H7 (cell line): Measurements from ENCODE around the gene TANC1. TPM values are rescaled to one million over a fixed set of nuclear protein-coding genes. Genes with fewer than 3 reads are reported as not detected.

Source experiments
- DNase-seq: peaks from one replicate; pipeline ENCODE4 v3.0.0; 2012
- H3K27me3 ChIP-seq: 2 replicates; pipeline ENCODE4 v1.6.0; 2011; ENCODE audit warnings: mild to moderate bottlenecking, low read length; ENCODE audit not compliant: control insufficient read depth, insufficient read depth
- H3K36me3 ChIP-seq: replicated peaks from 2 replicates; pipeline ENCODE4 v1.5.1; 2011; ENCODE audit warnings: low read length; ENCODE audit not compliant: control insufficient read depth, insufficient read depth
- H3K4me3 ChIP-seq: 2 replicates; pipeline ENCODE4 v1.5.1; 2011; ENCODE audit warnings: low read depth, mild to moderate bottlenecking, control low read depth, low read length, moderate library complexity; ENCODE audit not compliant: insufficient read depth
- total RNA-seq: library from RNA; depleted of rRNA; stranded (reverse); fragments of >200 nt; shearing (Covaris generic); gene quantifications from 2 replicates; pipeline ENCODE4 v1.2.3, GENCODE V29; 2014

The TANC1 gene
- total RNA-seq, 1 experiment from 2014 or later: 7.0 TPM

- Histone ChIP-seq H3K36me3 (no peaks in the 10 kb centered on the region), H3K4me3 (no peak overlapping the region), H3K27me3 (no peaks in the 10 kb centered on the region)
- DNase-seq: no peak
These were observed 218.0 kb downstream of the TANC1 start for GRCh38 chr2:159186462-159186861.

- Histone ChIP-seq H3K27me3 (no peaks in the 10 kb centered on the region), H3K36me3 (no peaks in the 10 kb centered on the region), H3K4me3 (no peak overlapping the region)
- no peak for DNase-seq
These were observed 218.7 kb downstream of the TANC1 start for GRCh38 chr2:159187106-159187505.

- H3K36me3 ChIP-seq: no peaks in the 10 kb centered on the region
- H3K27me3 ChIP-seq: no peaks in the 10 kb centered on the region
- H3K4me3 ChIP-seq: no peak overlapping the region
- DNase-seq: no peak
These were observed 220.0 kb downstream of the TANC1 start for GRCh38 chr2:159188449-159188848.

- Histone ChIP-seq H3K4me3 (no peak overlapping the region), H3K36me3 (no peaks in the 10 kb centered on the region; the same call in 1 of the 2 replicates)
- no peak for DNase-seq
These were observed 224.0 kb downstream of the TANC1 start for GRCh38 chr2:159192371-159192918.

GRCh38 chr2:159193791-159194190 lies 225.4 kb downstream of the TANC1 start:
- H3K36me3 ChIP-seq: no peaks in the 10 kb centered on the region; the same call in 1 of the 2 replicates
- no peaks in the 10 kb centered on the region for H3K27me3 ChIP-seq
- DNase-seq: no peak
- H3K4me3 ChIP-seq: no peak overlapping the region

More at GRCh38 chr2:159192371-159192918, 224.0 kb downstream of the TANC1 start:
- H3K27me3 ChIP-seq: no peaks in the 10 kb centered on the region

GRCh38 chr2:159194241-159194640 lies 225.8 kb downstream of the TANC1 start:
- no peak overlapping the region for H3K4me3 ChIP-seq
- no peak for DNase-seq
- no peaks in the 10 kb centered on the region; the same call in 1 of the 2 replicates for H3K36me3 ChIP-seq
- no peaks in the 10 kb centered on the region for H3K27me3 ChIP-seq

GRCh38 chr2:159195697-159196096 lies 227.3 kb downstream of the TANC1 start:
- H3K27me3 ChIP-seq: no peaks in the 10 kb centered on the region
- H3K36me3 ChIP-seq: no peaks in the 10 kb centered on the region; the same call in 1 of the 2 replicates
- H3K4me3 ChIP-seq: no peak overlapping the region
- no peak for DNase-seq

- no peak for DNase-seq
- Histone ChIP-seq H3K36me3 (no peaks in the 10 kb centered on the region; the same call in 1 of the 2 replicates), H3K27me3 (no peaks in the 10 kb centered on the region), H3K4me3 (no peak overlapping the region)
These were observed 228.0 kb downstream of the TANC1 start for GRCh38 chr2:159196393-159196925.

- DNase-seq: no peak
- Histone ChIP-seq H3K36me3 (no peaks in the 10 kb centered on the region; the same call in 1 of the 2 replicates), H3K4me3 (no peak overlapping the region), H3K27me3 (no peaks in the 10 kb centered on the region)
These were observed 230.8 kb downstream of the TANC1 start for GRCh38 chr2:159199236-159199635.

GRCh38 chr2:159199761-159200465 lies 231.5 kb downstream of the TANC1 start:
- no peak for DNase-seq
- no peaks in the 10 kb centered on the region for H3K27me3 ChIP-seq
- H3K4me3 ChIP-seq: no peak overlapping the region
- H3K36me3 ChIP-seq: no peaks in the 10 kb centered on the region; the same call in 1 of the 2 replicates

GRCh38 chr2:159200498-159200897 lies 232.1 kb downstream of the TANC1 start:
- no peak overlapping the region for H3K4me3 ChIP-seq
- DNase-seq: no peak
- no peaks in the 10 kb centered on the region; the same call in 1 of the 2 replicates for H3K36me3 ChIP-seq
- H3K27me3 ChIP-seq: no peaks in the 10 kb centered on the region

GRCh38 chr2:159201360-159202063 lies 233.1 kb downstream of the TANC1 start:
- no peak for DNase-seq
- Histone ChIP-seq H3K27me3 (no peaks in the 10 kb centered on the region), H3K4me3 (no peak overlapping the region), H3K36me3 (no peaks in the 10 kb centered on the region; the same call in 1 of the 2 replicates)

- DNase-seq: no peak
- H3K4me3 ChIP-seq: no peak overlapping the region
- no peaks in the 10 kb centered on the region for H3K36me3 ChIP-seq
- H3K27me3 ChIP-seq: no peaks in the 10 kb centered on the region
These were observed 234.2 kb downstream of the TANC1 start for GRCh38 chr2:159202568-159203071.

GRCh38 chr2:159204381-159205144 lies 236.1 kb downstream of the TANC1 start:
- no peak overlapping the region for H3K4me3 ChIP-seq
- H3K36me3 ChIP-seq: no peaks in the 10 kb centered on the region
- peaks cover 3% of the 10 kb centered on the region; the same call in 1 of the 2 replicates for H3K27me3 ChIP-seq
- DNase-seq: no peak
